UCSD-AML1 (cell line): ENCODE measurements around the gene TMEM171.

ENCODE experiments used
- DNase-seq: peaks from one replicate; lab custom pipeline; 2025; ENCODE audit not compliant: unreplicated experiment; lab: John Stamatoyannopoulos, UW

The TMEM171 gene

DNA sequence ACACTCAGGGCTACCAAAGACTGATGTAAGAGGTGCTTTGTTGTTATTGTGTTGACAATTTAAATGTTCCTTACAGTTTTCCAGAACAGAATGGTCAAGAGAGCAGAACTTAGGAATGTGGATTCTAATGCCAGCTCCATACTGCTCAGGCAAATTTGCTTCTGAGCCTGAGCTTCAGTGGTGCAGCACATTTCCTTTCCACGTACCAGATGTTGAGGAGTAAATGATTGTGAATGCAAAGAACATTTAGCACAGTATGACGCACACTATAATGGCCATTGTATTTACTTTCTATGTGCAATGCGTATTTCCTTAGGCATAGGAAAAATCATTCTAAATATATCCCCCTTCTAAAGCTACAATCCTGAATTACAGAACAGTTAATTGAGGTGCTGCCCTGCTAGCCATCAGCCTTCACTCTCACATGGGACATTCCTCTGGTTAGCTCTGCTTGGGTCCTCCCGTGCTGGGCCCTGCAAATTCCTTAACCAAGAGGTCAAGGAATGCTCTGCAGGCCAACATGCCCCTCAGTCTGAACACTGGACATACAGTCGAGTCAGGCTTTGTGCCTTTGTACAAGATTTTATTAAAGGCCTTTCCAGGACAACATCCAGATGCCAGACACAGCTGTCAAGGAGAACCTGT, 31.5 kb downstream of the TMEM171 start:
- DNase-seq: no peak

DNA sequence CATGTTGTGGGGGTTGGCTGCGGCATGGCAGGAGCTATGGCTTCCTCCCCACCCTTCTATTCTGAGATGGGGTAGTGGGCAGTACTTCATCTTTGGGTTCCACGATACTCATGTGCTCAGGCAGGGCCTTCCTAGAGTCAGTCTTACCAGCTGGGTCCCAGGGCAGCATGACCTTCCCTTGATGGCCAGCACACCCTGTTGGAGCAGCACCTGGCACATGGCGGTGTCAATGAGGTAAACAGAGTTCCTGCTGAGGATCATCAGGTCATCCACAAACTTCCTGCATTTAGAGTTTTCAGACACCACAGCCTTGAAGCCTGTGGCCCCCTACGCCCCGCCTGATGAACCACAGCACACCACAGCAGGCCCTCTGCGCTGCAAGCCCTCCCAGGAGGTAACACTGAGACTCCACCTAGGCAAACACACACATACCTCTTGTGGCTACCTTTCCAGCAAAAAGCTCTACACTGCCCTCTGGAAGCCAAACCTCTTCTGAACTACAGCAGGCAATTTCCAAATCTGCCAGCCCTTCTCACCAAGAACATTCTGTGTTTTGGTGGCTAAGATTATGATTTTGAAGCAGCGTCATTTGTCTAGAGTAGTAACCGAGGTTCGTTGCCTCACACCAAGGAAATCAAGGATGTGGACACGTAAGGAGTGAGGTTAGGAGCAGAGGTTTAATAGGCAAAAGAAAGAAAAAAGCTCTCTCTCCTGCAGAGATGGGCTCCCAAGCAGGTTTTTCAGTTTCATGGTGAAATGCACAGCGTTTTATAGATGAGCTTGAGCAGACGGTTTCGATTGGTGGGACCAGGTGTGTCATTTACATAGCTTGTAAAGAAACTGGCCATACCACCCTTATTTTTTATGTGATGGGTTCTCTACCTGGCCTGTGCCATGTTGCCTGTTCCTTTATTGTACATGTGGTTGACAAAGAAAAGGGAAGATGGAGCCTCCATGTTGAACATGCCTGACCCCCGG, 32.3 kb downstream of the TMEM171 start:
- no peak for DNase-seq

- DNase-seq: no peak
Measured at GRCh38 chr5:73153513-73153912, 33.1 kb downstream of the TMEM171 start.

DNA sequence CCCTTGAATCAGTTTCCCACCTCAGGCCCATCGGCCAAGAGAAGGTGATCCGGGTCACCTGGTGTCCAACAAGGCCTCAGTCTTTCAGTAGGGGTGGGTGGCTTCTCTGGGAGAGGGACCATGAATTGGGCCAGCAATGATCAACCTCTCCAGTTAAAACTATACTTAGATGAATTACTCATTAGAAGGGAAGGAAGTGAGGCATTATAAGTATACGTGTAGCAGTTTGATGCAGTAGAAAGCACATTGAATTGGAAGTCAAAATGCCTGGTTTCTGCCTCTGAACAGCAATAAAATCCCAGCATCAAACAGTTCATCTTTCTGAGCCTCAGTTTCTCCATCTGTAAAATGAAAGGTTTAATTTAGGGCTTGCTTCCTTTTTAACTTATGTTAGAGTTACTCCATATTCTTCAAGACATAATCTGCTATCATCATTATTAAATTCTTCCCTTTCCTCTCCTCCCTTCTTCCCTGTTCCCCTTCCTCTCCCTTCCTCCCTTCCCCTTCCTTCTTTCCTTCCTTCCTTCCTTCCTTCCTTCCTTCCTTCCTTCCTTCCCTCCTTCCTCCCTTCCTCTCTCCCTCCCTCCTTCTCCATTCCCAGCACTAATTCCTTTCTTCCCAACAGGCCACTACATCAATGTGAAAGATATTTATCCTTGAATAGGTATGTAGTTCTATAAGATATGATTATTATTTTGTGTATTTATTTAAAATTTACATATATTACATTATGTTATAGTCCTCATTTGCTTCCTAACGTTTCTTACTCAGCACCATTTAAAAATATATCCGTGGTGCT, 34.0 kb downstream of the TMEM171 start:
- DNase-seq: no peak

DNA sequence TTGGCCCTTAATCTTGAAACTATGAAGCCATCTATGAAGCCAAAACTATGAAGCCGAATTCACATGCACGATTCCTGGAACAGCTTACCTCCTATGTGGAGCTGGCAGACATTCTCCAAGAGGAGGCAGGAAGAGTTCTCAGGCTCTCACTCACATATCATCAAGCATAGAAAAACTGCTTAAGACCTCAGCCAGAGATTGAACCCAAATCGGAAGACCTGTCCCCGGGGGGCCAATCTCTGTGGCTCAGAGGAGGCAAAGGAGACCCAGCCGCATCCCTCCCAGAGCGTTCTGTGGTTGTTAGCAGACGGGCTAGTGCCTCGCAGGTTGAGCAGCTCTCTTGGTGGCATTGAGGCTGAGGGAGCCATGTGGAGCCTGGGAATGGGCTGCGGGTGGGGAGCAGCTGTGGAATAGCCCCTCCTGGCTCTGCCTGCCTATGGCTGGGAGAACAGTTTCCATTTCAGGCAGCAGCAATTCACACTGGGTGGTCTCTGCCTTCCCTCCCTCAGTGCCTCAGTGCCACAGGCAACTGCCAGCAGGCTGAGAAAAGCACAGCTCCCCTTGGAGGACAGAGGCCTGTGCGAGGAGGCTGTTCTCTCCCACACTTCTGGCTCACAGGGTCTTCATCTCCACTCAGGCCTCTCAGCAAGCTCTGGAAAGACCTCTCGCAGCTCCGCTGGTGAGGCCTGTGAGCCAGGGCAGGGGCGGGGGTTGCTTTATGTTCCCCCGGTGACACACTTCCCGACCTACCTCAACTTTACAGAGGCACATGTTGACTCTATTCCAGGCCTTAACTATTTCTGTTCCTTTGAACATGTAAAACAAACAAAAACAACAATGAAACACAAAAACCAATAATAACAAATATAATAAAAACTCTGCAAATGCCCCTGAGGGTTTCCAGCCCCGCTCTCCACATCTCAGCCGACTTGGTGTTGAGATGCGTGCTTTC, 35.2 kb downstream of the TMEM171 start:
- no peak for DNase-seq

DNA sequence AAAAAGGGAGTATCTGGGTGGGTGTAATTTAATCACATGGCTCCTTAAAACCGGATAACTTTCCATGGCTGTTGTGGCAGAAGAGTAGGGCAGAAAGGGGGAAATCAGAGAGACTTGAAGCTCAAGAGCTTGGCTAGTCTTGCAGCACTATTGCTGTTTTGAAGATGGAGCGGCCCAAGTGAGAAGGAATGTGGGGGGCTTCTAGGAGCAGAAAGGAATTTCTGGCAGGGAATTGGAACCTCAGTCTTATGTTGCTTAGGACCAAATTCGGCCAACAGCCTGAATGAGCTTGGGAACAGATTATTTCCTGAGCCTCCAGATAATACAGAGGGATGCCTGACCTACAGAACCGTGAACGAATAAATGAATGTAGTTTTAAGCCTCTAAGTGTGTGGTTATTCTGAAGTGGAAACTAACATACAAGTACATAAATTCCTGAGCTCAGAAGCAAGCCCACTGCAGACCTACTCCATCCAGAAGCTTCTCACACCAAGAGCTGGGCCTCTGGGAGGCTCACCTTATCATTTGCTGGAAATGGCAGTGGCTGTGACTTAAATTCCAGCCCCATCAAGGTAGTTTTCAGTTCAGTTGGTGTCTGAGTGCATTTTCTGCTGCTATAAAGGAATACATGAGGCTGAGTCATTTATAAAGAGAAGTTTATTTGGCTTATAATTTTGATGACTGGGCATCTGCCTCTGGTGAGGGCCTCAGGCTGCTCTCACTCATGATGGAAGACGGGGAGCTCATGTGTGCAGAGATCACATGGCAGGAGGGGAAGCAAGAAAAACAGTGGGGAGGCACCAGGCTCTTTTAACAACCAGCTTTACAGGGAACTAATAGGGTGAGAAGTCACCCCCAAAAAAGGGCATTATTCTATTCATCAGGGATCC, 37.3 kb downstream of the TMEM171 start:
- DNase-seq: no peak

- DNase-seq: no peak
Measured at GRCh38 chr5:73158313-73158712, 37.9 kb downstream of the TMEM171 start.

- DNase-seq: no peak
Measured at GRCh38 chr5:73160239-73160671, 39.9 kb downstream of the TMEM171 start.

- peak; percentile 23 for DNase-seq
Measured at GRCh38 chr5:73170522-73170921, 50.1 kb downstream of the TMEM171 start.

GRCh38 chr5:73171495-73171894, 51.1 kb downstream of the TMEM171 start:
- no peak for DNase-seq

DNA sequence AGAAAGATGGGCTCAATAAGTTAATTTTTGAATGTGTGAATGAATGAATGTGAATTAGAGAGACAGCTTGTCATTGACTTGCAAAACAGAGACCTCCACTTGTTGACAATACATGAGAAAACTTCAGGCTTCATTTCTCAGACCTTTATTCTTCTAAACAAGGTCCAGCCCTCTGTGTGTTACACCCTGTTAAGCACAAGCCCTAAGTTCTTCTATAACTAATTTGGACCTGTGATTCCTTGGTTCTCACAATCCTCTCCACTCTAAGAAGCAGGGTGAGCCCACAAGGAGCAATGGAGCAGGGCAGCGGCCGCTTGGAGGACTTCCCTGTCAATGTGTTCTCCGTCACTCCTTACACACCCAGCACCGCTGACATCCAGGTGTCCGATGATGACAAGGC, 52.6 kb downstream of the TMEM171 start, which contains the start of gene TMEM174:
Gene TMEM174, plus strand, starts transcription at position 243 of the 400 bp plus-strand sequence. Its CDS starts 51 bp downstream, at position 294.
- no peak for DNase-seq

DNA sequence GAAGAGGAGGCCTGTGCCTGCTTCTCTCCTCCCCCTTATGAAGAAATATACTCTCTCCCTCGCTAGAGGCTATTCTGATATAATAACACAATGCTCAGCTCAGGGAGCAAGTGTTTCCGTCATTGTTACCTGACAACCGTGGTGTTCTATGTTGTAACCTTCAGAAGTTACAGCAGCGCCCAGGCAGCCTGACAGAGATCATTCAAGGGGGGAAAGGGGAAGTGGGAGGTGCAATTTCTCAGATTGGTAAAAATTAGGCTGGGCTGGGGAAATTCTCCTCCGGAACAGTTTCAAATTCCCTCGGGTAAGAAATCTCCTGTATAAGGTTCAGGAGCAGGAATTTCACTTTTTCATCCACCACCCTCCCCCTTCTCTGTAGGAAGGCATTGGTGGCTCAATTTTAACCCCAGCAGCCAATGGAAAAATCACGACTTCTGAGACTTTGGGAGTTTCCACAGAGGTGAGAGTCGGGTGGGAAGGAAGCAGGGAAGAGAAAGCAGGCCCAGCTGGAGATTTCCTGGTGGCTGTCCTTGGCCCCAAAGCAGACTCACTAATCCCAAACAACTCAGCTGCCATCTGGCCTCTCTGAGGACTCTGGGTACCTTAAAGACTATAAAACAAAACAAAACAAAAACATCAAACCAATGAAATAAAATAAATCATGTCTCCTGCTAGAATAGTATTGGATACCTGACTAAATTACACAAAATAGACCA, 53.9 kb downstream of the TMEM171 start:
- no peak for DNase-seq

DNA sequence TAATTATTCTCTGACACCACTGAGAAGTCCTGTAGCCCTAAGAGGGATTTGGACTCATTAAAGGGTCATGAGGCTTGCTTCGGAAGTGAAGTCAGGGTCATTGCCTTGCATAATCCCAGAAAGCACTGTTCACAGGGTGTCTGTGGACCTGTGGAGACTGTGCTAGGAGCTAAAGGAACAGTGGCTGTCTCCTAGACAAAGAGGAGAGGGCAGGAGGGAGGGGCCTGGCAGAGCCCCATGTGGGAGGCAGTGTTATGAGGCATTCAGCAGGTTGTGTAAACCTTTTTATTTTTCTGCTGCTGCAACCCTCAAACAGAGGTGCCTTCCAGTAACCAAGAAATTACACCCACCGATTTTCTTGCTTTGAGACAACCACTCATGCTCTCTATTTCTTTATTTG, 55.9 kb downstream of the TMEM171 start:
- no peak for DNase-seq

GRCh38 chr5:73178265-73178664, 57.9 kb downstream of the TMEM171 start:
- DNase-seq: no peak

- no peak for DNase-seq
Measured at GRCh38 chr5:73179730-73180129, 59.4 kb downstream of the TMEM171 start.

DNA sequence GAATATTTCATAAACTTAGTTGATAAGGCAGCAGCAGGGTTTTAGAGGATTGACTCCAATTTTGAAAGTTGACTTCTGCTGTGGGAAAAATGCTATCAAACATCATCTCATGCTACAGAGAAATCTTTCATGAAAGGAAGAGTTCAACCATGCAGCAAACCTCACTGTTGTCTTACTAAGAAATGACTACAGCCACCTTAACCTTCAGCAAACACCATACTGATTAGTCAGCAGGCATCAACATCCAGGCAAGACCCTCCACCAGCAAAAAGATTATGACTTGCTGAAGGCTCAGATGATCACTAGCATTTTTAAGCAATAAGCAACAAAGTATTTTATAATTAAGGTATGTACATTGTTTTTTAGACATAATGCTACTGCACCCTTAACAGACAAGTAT, 60.2 kb downstream of the TMEM171 start:
- DNase-seq: no peak
